GM11168 (cell line): ENCODE data around the gene PABPC1L2A.
"Not testable (repeated sequence)": the region's sequence is repeated elsewhere in the genome, so short reads cannot be mapped to it uniquely, and the experiment has no call there.

Experiments
- in situ Hi-C: fragments of 300-500 bp; cut with MboI; formaldehyde crosslinking; loops from one replicate; pipeline ENCODE4 v1.12.0; 2022; ENCODE audit warnings: low sequenced_read_pairs; ENCODE audit not compliant: unreplicated experiment

PABPC1L2A gene

GRCh38 chrX:73079024-73079562, at the start of gene PABPC1L2A:
TSS of gene PABPC1L2A (minus strand) at chrX:73079512. CDS start at chrX:73079386, 126 bp downstream.
- in situ Hi-C loops = not testable (repeated sequence)

- in situ Hi-C loops = no loop called here
These were observed 48.5 kb upstream of the PABPC1L2A start for GRCh38 chrX:73127700-73128241.

- in situ Hi-C loops = no loop called here
These were observed 46.9 kb upstream of the PABPC1L2A start for GRCh38 chrX:73126240-73126639.

- in situ Hi-C loops = not testable (repeated sequence)
These were observed 20.2 kb upstream of the PABPC1L2A start for GRCh38 chrX:73099505-73099904.

GRCh38 chrX:73086766-73087165, 7.5 kb upstream of the PABPC1L2A start:
- in situ Hi-C loops = not testable (repeated sequence)

- in situ Hi-C loops = not testable (repeated sequence)
These were observed 572 bp upstream of the PABPC1L2A start for GRCh38 chrX:73079884-73080283.

- in situ Hi-C loops = not testable (repeated sequence)
These were observed 715 bp downstream of the PABPC1L2A start for GRCh38 chrX:73078597-73078996.

- in situ Hi-C loops = no loop called here
These were observed 2.5 kb downstream of the PABPC1L2A start for GRCh38 chrX:73076838-73077237.

- in situ Hi-C loops = no loop called here
These were observed 9.8 kb downstream of the PABPC1L2A start for GRCh38 chrX:73069365-73070035.

- in situ Hi-C loops = no loop called here
These were observed 10.6 kb downstream of the PABPC1L2A start for GRCh38 chrX:73068467-73069364.

GRCh38 chrX:73067761-73068466, 11.4 kb downstream of the PABPC1L2A start:
- in situ Hi-C loops = not testable (repeated sequence)

GRCh38 chrX:73028876-73029275, 50.4 kb downstream of the PABPC1L2A start:
- in situ Hi-C loops = no loop called here
